Neural cell (in vitro differentiated cells): ENCODE measurements around the gene RPS6KA3. TPM values are rescaled to one million over a fixed set of nuclear protein-coding genes. Genes with fewer than 3 reads are reported as not detected.

ENCODE experiments used
- H2AFZ ChIP-seq: fragments of 200-600, 300-800 bp; sonication (generic), shearing (Covaris generic); 2 replicates; pipeline ENCODE4 v1.6.0; 2014; ENCODE audit warnings: low read depth, mild to moderate bottlenecking, antibody characterized with exemption, low read length, moderate library complexity
- H3F3A ChIP-seq: fragments of 200-600 bp; shearing (Covaris generic); 2 replicates; pipeline ENCODE4 v1.6.1; 2016; ENCODE audit warnings: mild to moderate bottlenecking, moderate library complexity, mixed read lengths, antibody characterized with exemption, low read length; ENCODE audit not compliant: insufficient read depth, poor library complexity, severe bottlenecking
- H3K27ac ChIP-seq: fragments of 200-600, 300-800 bp; sonication (generic), shearing (Covaris generic); 2 replicates; pipeline ENCODE4 v1.5.1; 2014; ENCODE audit warnings: mild to moderate bottlenecking, low read length, moderate library complexity
- H3K27me3 ChIP-seq: fragments of 300-800, 200-600 bp; sonication (generic), shearing (Covaris generic); 2 replicates; pipeline ENCODE4 v1.6.0; 2014; ENCODE audit warnings: mild to moderate bottlenecking, low read depth, low read length, moderate library complexity; ENCODE audit not compliant: insufficient read depth
- H3K36me3 ChIP-seq: fragments of 300-800, 200-600 bp; sonication (generic), shearing (Covaris generic); 2 replicates; pipeline ENCODE4 v1.5.1; 2014; ENCODE audit warnings: mild to moderate bottlenecking, antibody characterized with exemption, low read length, moderate library complexity; ENCODE audit not compliant: insufficient read depth
- H3K4me2 ChIP-seq: fragments of 300-800, 200-600 bp; sonication (generic), shearing (Covaris generic); 2 replicates; pipeline ENCODE4 v1.6.0; 2014; ENCODE audit warnings: mild to moderate bottlenecking, low read length
- H3K4me3 ChIP-seq: fragments of 300-800, 200-600 bp; sonication (generic), shearing (Covaris generic); 2 replicates; pipeline ENCODE4 v1.5.1; 2014; ENCODE audit warnings: mild to moderate bottlenecking, low read length, moderate library complexity
- H3K79me2 ChIP-seq: fragments of 200-600 bp; shearing (Covaris generic); replicated peaks from 2 replicates; pipeline ENCODE4 v1.6.0; 2014; ENCODE audit warnings: mild to moderate bottlenecking, low read length, moderate library complexity; ENCODE audit not compliant: insufficient read depth
- H3K9ac ChIP-seq: fragments of 300-800, 200-600 bp; sonication (generic), shearing (Covaris generic); 2 replicates; pipeline ENCODE4 v1.6.1; 2016; ENCODE audit warnings: mild to moderate bottlenecking, low read length, mixed read lengths
- H3K9me2 ChIP-seq: fragments of 200-600 bp; shearing (Covaris generic); 2 replicates; pipeline ENCODE4 v1.6.1; 2016; ENCODE audit warnings: mild to moderate bottlenecking, low read length, mixed read lengths; ENCODE audit not compliant: insufficient read depth
- H3K9me3 ChIP-seq: fragments of 200-600, 300-800 bp; sonication (generic), shearing (Covaris generic); 2 replicates; pipeline ENCODE4 v1.6.1; 2016; ENCODE audit warnings: mild to moderate bottlenecking, mixed run types, low read length, moderate library complexity, mixed read lengths
- H4K20me1 ChIP-seq: fragments of 200-600 bp; shearing (Covaris generic); 2 replicates; pipeline ENCODE4 v1.6.1; 2016; ENCODE audit warnings: mild to moderate bottlenecking, mixed run types; ENCODE audit not compliant: insufficient read depth
- EP300 ChIP-seq: fragments of 450-650 bp; conservative IDR thresholded peaks from 2 replicates; pipeline ENCODE4 v1.6.1; 2014; ENCODE audit warnings: antibody characterized with exemption, mild to moderate bottlenecking, moderate library complexity; ENCODE audit not compliant: poor library complexity, severe bottlenecking
- EZH2 ChIP-seq: fragments of 200-600, 300-800 bp; shearing (Covaris generic), sonication (generic); IDR thresholded peaks from 2 replicates; pipeline ENCODE4 v1.6.1; 2014; ENCODE audit warnings: antibody characterized with exemption, low read length, borderline replicate concordance, mild to moderate bottlenecking; ENCODE audit not compliant: insufficient read depth, poor library complexity, severe bottlenecking
- MXI1 ChIP-seq: fragments of 450-650 bp; conservative IDR thresholded peaks from 2 replicates; pipeline ENCODE4 v1.6.1; 2014; ENCODE audit warnings: antibody characterized with exemption, mild to moderate bottlenecking; ENCODE audit not compliant: poor library complexity, severe bottlenecking
- POLR2AphosphoS5 ChIP-seq: IDR thresholded peaks from 2 replicates; pipeline ENCODE4 v1.6.1; 2012
- RAD21 ChIP-seq: fragments of 450-650 bp; conservative IDR thresholded peaks from 2 replicates; pipeline ENCODE4 v1.6.1; 2014; ENCODE audit warnings: antibody characterized with exemption, mild to moderate bottlenecking, moderate library complexity
- SMC3 ChIP-seq: fragments of 450-650 bp; conservative IDR thresholded peaks from 2 replicates; pipeline ENCODE4 v1.6.1; 2014; ENCODE audit warnings: antibody characterized with exemption, mild to moderate bottlenecking, moderate library complexity; ENCODE audit not compliant: poor library complexity
- TAF1 ChIP-seq: IDR thresholded peaks from 2 replicates; pipeline ENCODE4 v1.6.1; 2012; ENCODE audit warnings: low read depth
- polyA plus RNA-seq: library from polyadenylated mRNA; depleted of rRNA; stranded (reverse); fragments of >200 nt; gene quantifications from 2 replicates; pipeline ENCODE4 v1.2.3, GENCODE V29; 2014
- TF ChIP-seq, protein P1 (sequence below): IDR thresholded peaks from 2 replicates; pipeline ENCODE4 v1.6.1; 2012; ENCODE audit warnings: borderline replicate concordance
- TF ChIP-seq, protein P2 (sequence below): fragments of 450-650 bp; IDR thresholded peaks from 2 replicates; pipeline ENCODE4 v1.5.1; 2014; ENCODE audit warnings: antibody characterized with exemption, mild to moderate bottlenecking, moderate library complexity; ENCODE audit not compliant: poor library complexity, severe bottlenecking

Gene RPS6KA3
- polyA plus RNA-seq, 1 donor from 2014 or later: 16.5 TPM

DNA sequence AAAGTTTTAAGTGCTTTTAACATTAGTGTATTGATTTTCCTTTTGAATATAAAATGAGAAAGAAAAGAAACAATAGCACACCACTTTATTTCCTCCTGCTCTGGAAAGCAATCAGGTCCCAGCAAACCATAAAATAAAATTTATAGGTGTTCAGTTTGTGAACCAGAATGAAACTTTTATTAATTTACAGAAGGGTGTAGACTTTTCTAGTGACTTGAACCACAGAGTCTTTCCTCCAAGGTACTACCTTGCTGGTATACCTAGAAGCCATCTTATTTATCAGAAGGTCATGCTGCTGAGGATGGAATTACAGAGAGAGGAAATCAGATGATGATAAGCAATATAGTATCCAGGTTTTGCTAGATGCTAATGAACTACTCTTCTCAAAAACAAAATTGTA, 27.6 kb upstream of the RPS6KA3 start:
- Histone ChIP-seq H3K27ac (no peak overlapping the region), H3F3A (no peaks in the 10 kb centered on the region), H3K79me2 (no peaks in the 10 kb centered on the region), H3K9me2 (no peaks in the 10 kb centered on the region), H3K9me3 (no peaks in the 10 kb centered on the region), H3K9ac (no peak overlapping the region), H3K27me3 (no peaks in the 10 kb centered on the region), H3K4me3 (no peak overlapping the region), H2AFZ (no peak overlapping the region), H4K20me1 (no peaks in the 10 kb centered on the region), H3K36me3 (no peaks in the 10 kb centered on the region), H3K4me2 (no peak overlapping the region)
- TF ChIP-seq SMC3: no peak

DNA sequence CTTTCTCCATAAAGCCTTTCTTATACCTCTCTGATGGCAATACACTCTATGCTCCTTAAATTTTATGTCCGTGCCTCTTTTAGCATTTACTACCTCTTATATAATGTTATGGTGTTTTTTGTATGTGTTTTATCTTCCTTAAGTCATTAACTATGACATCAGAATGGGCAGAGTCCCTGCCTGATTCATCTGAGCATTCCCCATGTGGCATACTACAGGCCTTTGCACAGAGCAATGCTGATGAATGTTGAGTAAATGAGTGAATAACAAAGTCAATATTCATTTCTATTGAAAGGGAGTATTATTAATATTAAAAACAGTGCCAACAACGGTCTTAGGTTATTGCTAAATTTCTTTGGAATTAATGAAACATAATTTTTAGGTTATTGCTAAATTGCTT, 18.8 kb upstream of the RPS6KA3 start:
- H3K9me2 ChIP-seq: no peaks in the 10 kb centered on the region
- no peak overlapping the region for H3K9ac ChIP-seq
- no peaks in the 10 kb centered on the region for H4K20me1 ChIP-seq
- H3K9me3 ChIP-seq: no peaks in the 10 kb centered on the region
- H3K4me3 ChIP-seq: no peak overlapping the region
- H3K27me3 ChIP-seq: no peaks in the 10 kb centered on the region
- no peaks in the 10 kb centered on the region for H3F3A ChIP-seq
- no peaks in the 10 kb centered on the region for H3K79me2 ChIP-seq
- no peak overlapping the region for H3K4me2 ChIP-seq
- H3K27ac ChIP-seq: no peak overlapping the region
- TF ChIP-seq, protein P1, sequence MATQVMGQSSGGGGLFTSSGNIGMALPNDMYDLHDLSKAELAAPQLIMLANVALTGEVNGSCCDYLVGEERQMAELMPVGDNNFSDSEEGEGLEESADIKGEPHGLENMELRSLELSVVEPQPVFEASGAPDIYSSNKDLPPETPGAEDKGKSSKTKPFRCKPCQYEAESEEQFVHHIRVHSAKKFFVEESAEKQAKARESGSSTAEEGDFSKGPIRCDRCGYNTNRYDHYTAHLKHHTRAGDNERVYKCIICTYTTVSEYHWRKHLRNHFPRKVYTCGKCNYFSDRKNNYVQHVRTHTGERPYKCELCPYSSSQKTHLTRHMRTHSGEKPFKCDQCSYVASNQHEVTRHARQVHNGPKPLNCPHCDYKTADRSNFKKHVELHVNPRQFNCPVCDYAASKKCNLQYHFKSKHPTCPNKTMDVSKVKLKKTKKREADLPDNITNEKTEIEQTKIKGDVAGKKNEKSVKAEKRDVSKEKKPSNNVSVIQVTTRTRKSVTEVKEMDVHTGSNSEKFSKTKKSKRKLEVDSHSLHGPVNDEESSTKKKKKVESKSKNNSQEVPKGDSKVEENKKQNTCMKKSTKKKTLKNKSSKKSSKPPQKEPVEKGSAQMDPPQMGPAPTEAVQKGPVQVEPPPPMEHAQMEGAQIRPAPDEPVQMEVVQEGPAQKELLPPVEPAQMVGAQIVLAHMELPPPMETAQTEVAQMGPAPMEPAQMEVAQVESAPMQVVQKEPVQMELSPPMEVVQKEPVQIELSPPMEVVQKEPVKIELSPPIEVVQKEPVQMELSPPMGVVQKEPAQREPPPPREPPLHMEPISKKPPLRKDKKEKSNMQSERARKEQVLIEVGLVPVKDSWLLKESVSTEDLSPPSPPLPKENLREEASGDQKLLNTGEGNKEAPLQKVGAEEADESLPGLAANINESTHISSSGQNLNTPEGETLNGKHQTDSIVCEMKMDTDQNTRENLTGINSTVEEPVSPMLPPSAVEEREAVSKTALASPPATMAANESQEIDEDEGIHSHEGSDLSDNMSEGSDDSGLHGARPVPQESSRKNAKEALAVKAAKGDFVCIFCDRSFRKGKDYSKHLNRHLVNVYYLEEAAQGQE: no peak
- TF ChIP-seq EP300 (no peak), TAF1 (no peak), EZH2 (no peak)
- H2AFZ ChIP-seq: no peak overlapping the region
- H3K36me3 ChIP-seq: no peaks in the 10 kb centered on the region

DNA sequence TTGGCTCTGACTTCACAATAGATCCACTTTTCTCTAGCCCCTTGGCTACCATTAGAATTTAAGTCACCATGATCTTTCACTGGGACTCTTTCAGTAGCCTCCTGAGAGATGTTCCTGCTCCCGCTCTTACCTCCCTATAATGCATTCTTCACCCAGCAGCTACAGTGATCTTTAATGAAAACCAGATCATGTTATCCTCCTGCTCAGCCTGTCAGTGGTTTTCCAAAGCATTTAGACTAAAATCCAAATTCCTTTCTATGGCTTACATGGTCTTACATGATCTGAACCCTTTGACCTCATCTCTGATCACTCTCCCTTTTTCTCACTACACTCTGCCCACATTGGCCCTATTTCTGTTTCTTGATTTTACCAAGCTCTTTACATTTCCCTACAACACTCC, 18.3 kb upstream of the RPS6KA3 start:
- no peaks in the 10 kb centered on the region for H3K27me3 ChIP-seq
- H3K4me2 ChIP-seq: no peak overlapping the region
- no peaks in the 10 kb centered on the region for H4K20me1 ChIP-seq
- no peak overlapping the region for H3K4me3 ChIP-seq
- no peak overlapping the region for H3K9ac ChIP-seq
- no peaks in the 10 kb centered on the region for H3K9me3 ChIP-seq
- no peaks in the 10 kb centered on the region for H3F3A ChIP-seq
- H2AFZ ChIP-seq: no peak overlapping the region
- no peaks in the 10 kb centered on the region for H3K79me2 ChIP-seq
- TF ChIP-seq MXI1: no peak
- TF ChIP-seq EZH2: no peak
- TF ChIP-seq POLR2AphosphoS5: no peak
- H3K27ac ChIP-seq: no peak overlapping the region
- no peaks in the 10 kb centered on the region for H3K36me3 ChIP-seq
- H3K9me2 ChIP-seq: no peaks in the 10 kb centered on the region

DNA sequence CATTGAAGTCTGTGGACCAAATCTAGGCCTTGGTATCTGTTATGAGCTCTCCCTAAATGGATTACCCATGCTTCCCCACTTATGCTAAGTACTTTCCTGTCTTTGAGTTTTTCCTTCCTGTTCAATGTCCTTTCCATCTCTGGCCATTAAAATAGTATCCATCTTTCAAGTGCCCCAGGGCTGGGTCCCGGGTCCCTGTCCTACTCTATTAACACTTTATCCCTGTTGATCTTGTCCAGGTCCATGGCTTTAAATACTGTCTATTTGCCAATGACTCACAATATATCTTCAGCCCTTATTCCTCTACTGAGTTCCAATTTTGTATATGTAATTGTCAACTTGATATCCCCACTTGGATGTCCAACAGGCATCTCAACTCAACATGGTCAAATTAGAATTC, 17.7 kb upstream of the RPS6KA3 start:
- Histone ChIP-seq H3K36me3 (no peaks in the 10 kb centered on the region), H3K9me3 (no peaks in the 10 kb centered on the region), H3K9me2 (no peaks in the 10 kb centered on the region), H4K20me1 (no peaks in the 10 kb centered on the region), H3F3A (no peaks in the 10 kb centered on the region), H3K9ac (no peak overlapping the region), H2AFZ (no peak overlapping the region), H3K79me2 (no peaks in the 10 kb centered on the region), H3K4me3 (no peak overlapping the region), H3K4me2 (no peak overlapping the region), H3K27ac (no peak overlapping the region), H3K27me3 (no peaks in the 10 kb centered on the region)
- TF ChIP-seq, protein P2, sequence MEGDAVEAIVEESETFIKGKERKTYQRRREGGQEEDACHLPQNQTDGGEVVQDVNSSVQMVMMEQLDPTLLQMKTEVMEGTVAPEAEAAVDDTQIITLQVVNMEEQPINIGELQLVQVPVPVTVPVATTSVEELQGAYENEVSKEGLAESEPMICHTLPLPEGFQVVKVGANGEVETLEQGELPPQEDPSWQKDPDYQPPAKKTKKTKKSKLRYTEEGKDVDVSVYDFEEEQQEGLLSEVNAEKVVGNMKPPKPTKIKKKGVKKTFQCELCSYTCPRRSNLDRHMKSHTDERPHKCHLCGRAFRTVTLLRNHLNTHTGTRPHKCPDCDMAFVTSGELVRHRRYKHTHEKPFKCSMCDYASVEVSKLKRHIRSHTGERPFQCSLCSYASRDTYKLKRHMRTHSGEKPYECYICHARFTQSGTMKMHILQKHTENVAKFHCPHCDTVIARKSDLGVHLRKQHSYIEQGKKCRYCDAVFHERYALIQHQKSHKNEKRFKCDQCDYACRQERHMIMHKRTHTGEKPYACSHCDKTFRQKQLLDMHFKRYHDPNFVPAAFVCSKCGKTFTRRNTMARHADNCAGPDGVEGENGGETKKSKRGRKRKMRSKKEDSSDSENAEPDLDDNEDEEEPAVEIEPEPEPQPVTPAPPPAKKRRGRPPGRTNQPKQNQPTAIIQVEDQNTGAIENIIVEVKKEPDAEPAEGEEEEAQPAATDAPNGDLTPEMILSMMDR: no peak
- TF ChIP-seq, protein P1: no peak
- TF ChIP-seq MXI1 (no peak), RAD21 (no peak), EZH2 (no peak), POLR2AphosphoS5 (no peak), EP300 (no peak), TAF1 (no peak), SMC3 (no peak)
